NCI-H128 (cell line): ENCODE measurements around the gene NET1.

Experiments used
- DNase-seq: peaks from one replicate; lab custom pipeline; 2025; ENCODE audit not compliant: unreplicated experiment; lab: John Stamatoyannopoulos, UW

Gene NET1

DNA sequence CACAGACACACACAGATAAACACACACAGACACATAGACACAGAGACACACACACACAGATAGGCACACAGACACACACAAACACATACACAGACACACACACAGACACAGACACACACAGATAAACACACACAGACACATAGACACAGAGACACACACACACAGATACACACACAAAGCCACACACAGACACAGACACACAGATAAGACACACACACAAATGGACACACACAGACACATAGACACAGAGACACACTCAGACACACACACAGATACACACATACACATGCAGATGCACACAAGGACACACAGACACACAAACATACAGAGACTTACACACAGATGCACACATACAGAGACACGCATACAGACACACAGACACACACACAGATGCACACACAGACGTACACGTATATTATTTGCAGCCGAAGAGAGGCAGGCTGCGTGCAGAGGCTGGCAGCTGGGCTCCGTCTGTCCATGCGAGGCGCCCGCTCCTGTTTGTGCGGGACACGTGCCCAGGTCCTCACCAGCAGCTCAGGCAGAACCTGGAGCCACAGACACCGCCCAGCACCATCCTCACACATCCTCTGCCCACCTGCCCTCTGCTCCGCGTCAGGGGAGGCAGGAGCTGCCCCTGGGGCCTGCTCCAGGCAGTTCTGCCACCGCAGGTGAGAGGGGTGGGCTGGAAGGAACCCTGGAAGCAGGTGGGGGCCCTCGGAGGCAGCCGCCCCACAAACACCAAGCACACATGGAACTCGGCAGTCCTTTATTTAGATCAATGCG is 85.8 kb downstream of the NET1 start:
- no peak for DNase-seq

- no peak for DNase-seq
Measured at GRCh38 chr10:5498791-5499492, 86.6 kb downstream of the NET1 start.

GRCh38 chr10:5499493-5500140 is 87.3 kb downstream of the NET1 start, which contains the start of gene CALML5:
Gene CALML5 (minus strand): TSS chr10:5499570. CDS start chr10:5499438, 132 bp downstream.
- DNase-seq = no peak

GRCh38 chr10:5500162-5500670 is 87.9 kb downstream of the NET1 start:
- DNase-seq = no peak

- no peak for DNase-seq
Measured at GRCh38 chr10:5500910-5501309, 88.6 kb downstream of the NET1 start.

- no peak for DNase-seq
Measured at GRCh38 chr10:5502061-5502521, 89.7 kb downstream of the NET1 start.

- DNase-seq = no peak
Measured at GRCh38 chr10:5502571-5503476, 90.5 kb downstream of the NET1 start.

DNA sequence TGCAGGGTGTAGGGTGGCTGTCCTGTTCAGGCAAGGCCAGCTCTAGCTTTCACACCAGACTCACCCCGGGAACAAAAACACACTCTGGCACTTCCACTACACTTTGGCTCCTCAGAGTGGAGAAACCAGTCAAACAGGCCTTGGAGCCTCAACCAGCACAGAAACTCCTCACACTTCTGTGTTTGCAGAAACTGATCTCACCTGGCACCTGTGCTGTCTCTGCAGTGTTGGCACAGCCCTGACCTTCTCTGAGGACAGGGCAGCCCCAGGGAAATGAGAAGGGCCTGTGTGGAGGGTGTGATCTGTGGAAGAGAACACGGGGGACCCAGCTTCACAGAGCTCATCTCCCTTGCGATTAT is 91.1 kb downstream of the NET1 start:
- no peak for DNase-seq

DNA sequence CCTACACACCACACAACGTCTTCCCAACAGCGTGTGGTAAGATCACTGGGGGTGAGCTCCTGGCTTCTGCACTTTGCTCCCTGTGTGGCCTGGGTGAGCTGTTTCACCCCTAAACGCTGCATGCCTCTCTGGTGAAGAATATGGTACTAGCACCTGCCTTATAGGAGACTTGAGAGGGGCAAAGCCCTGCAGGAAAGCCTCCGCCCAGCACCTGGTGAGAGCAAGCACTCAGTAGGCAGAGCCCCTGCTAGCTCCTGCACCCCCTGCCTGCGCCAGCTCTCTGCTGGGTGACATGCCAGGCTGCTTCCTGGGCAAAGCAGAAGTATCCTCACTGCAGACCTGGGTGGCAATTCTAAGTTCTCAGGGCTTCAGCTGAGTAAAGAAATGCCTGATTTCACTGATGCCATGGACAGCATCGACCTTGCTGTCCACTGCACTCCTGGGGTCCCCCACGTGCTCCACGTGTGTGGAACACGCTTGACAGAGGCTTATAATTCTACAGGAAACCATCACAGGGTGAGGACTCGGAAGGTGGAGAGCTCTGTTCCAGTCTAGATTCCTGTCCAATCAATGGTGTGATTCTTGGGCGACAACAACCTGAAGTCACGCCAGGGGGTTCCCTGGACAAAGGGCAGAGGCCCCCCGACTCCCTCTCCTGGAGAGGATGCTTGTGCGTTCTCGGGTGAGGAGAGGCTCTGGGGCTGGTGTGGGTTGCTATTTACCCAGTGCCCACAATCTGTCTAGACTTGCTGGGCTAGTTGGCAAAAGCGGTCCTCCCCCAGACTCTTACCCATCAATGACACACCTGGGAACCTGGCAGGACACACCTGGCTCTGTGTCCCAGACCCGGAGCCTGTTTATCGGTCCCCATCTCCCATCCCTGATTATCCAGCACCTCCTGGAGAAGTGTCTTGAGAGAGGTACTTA is 92.1 kb downstream of the NET1 start:
- DNase-seq = no peak

- DNase-seq = no peak
Measured at GRCh38 chr10:5506246-5506645, 93.9 kb downstream of the NET1 start.

- DNase-seq = no peak
Measured at GRCh38 chr10:5506751-5507648, 94.6 kb downstream of the NET1 start.

DNA sequence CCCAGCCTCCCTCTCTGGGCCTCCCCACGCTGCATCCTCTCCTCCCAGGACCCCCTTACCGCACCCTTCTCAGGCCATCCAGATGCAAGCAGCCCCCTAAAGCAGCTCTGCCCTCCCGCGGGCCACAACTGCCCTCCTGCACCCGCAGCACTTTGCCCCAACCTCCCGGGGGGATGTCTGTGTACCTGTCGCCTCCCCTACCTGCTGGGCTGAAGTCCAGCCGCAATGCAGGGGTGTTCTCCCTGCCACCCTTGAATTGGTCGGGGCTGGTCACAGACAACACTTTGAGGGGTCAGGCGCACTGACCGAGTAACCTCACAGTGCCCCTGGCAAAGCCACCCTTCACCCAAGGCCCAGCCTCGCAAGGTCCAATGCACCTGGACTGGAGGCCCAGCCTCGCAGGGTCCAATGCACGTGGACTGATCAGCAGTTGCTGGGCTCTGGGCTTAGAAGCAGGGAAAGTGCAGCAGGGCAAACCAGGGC is 95.3 kb downstream of the NET1 start:
- DNase-seq = no peak

DNA sequence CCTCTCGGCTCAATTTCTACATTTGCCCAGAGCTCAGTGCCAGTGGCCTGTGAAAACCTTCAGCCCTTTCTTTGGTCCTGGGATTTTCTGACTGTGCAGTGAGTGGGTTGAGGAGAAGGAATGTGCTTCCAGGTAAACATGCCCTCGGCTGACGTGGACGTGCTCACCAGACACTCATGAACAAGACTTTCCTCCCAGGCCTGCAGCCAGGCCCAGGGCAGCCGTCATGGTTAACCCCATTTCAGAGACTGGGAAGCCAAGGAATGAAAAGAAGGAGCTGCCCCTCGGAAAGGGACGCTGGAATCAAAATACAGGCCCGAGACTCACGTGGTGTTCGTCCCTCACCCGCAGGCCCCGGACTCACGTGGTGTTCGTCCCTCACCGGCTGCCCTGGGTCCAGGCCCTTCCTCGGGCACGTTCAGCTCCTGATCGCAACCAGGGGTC is 95.8 kb downstream of the NET1 start:
- no peak for DNase-seq
